Caco-2 (cell line): ENCODE results near the gene CPM. TPM values are rescaled to one million over a fixed set of nuclear protein-coding genes. Genes with fewer than 3 reads are reported as not detected.

Experiments
- BruUV-seq: library from RNA; stranded (reverse); fragments of 400-500 nt; replicated peaks from 2 replicates; lab custom pipeline; 2021; lab: Mats Ljungman, UMichigan
- CTCF ChIA-PET: fragments of 300-600 bp; sonication (Branson Sonifier 250); formaldehyde crosslinking; loops from one replicate; lab custom pipeline; 2022; ENCODE audit warnings: antibody characterized with exemption; lab: Charles Lee
- POLR2A ChIA-PET: fragments of 300-600 bp; sonication (Branson Sonifier 250); formaldehyde crosslinking; loops from one replicate; lab custom pipeline; 2022; ENCODE audit warnings: antibody characterized with exemption; lab: Charles Lee
- DNase-seq, 2 experiments: peaks; one replicate each; pipeline versions ENCODE4 v3.0.0 to v3.0.0-alpha.2; 2020 to 2022
- H3K27me3 ChIP-seq: replicated peaks from 2 replicates; pipeline ENCODE4 v1.6.0; 2011; ENCODE audit warnings: low read length; ENCODE audit not compliant: control insufficient read depth, insufficient read depth
- H3K36me3 ChIP-seq: 2 replicates; pipeline ENCODE4 v1.5.1; 2011; ENCODE audit warnings: low read length; ENCODE audit not compliant: control insufficient read depth, insufficient read depth
- H3K4me1 ChIP-seq: fragments of 250-450 bp; sonication (Bioruptor Pico); 2 replicates; pipeline ENCODE4 v1.5.1; 2020; ENCODE audit warnings: mild to moderate bottlenecking
- H3K4me3 ChIP-seq: 2 replicates; pipeline ENCODE4 v1.5.1; 2011; ENCODE audit warnings: low read depth, mild to moderate bottlenecking, control low read depth, low read length
- H3K9me3 ChIP-seq: fragments of 250-450 bp; sonication (Bioruptor Pico); 2 replicates; pipeline ENCODE4 v1.5.1; 2020; ENCODE audit warnings: mild to moderate bottlenecking, moderate library complexity
- H3K27ac Mint-ChIP-seq: one replicate; pipeline ENCODE4 v1.8.0; 2022; ENCODE audit warnings: mixed read lengths; ENCODE audit not compliant: unreplicated experiment
- H3K27me3 Mint-ChIP-seq: one replicate; pipeline ENCODE4 v1.8.0; 2022; ENCODE audit warnings: mixed read lengths; ENCODE audit not compliant: insufficient read depth, unreplicated experiment
- H3K36me3 Mint-ChIP-seq: one replicate; pipeline ENCODE4 v1.8.0; 2022; ENCODE audit warnings: mild to moderate bottlenecking, mixed read lengths; ENCODE audit not compliant: insufficient read depth, unreplicated experiment
- H3K4me1 Mint-ChIP-seq: one replicate; pipeline ENCODE4 v1.8.0; 2022; ENCODE audit warnings: low read depth, mixed read lengths; ENCODE audit not compliant: unreplicated experiment
- H3K4me3 Mint-ChIP-seq: one replicate; pipeline ENCODE4 v1.8.0; 2022; ENCODE audit warnings: mild to moderate bottlenecking, moderate library complexity, mixed read lengths; ENCODE audit not compliant: unreplicated experiment
- H3K9me3 Mint-ChIP-seq: one replicate; pipeline ENCODE4 v1.8.0; 2022; ENCODE audit warnings: mixed read lengths; ENCODE audit not compliant: unreplicated experiment
- intact Hi-C: fragments of 100-400 bp; cut with micrococcal nuclease; formaldehyde crosslinking; loops from one replicate; pipeline ENCODE4 v1.10.0; 2022; ENCODE audit not compliant: unreplicated experiment
- total RNA-seq: library from RNA; stranded (reverse); gene quantifications from 2 replicates; pipeline ENCODE4 v1.2.3, GENCODE V29; 2022
- TF ChIP-seq, protein P1 (sequence below), 2 experiments: fragments of 200-600 bp in 1 of 2; IDR thresholded peaks; 1 replicate in 1 of 2; 2 replicates in 1 of 2; pipeline versions ENCODE4 v1.5.1 to v1.8.0; 2011 to 2022; ENCODE audit warnings: antibody characterized with exemption in 1 of 2, control low read depth in 1 of 2, inconsistent platforms in 1 of 2, low read depth in 1 of 2, low read length in 1 of 2, mild to moderate bottlenecking in 1 of 2, moderate library complexity in 1 of 2; ENCODE audit not compliant: insufficient read depth in 1 of 2, severe bottlenecking in 1 of 2, unreplicated experiment in 1 of 2

The CPM gene
- total RNA-seq, 1 experiment from 2014 or later = 8.2 TPM

DNA sequence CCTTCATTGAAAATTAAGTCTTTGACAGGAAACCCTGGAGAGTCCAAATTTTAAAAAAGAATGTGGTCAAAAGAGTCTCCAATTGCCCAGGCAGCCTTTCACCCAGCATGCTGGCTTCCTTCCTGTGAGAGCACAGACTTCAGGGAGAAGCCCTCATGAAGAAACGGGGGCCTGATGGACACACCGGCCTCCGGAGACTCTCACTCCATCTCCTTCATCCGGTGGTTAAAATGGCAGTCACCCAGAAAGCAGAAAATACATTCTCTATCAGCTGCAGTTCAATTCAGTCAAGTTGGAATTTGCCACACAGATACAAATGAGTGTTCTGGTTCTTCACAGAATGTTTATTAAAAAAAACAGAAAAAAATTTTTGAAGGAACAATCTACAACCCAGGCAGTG is 56.5 kb downstream of the CPM start:
- ChIA-PET POLR2A (no interaction called here), CTCF (no interaction called here)
- Histone ChIP-seq H3K36me3 (no peaks in the 10 kb centered on the region), H3K4me1 (no peaks in the 10 kb centered on the region), H3K4me3 (no peak overlapping the region), H3K27me3 (no peaks in the 10 kb centered on the region), H3K9me3 (peaks cover 7% of the 10 kb centered on the region; the same call in 1 of the 2 replicates)
- Mint-ChIP-seq H3K4me3 (no peak overlapping the region), H3K27me3 (no peaks in the 10 kb centered on the region), H3K36me3 (no peaks in the 10 kb centered on the region), H3K9me3 (peaks cover 25% of the 10 kb centered on the region), H3K4me1 (no peaks in the 10 kb centered on the region), H3K27ac (no peak overlapping the region)
- intact Hi-C loops = no loop called here
- DNase-seq = no peak
- BruUV-seq = no TSS peak
- TF ChIP-seq, protein P1, sequence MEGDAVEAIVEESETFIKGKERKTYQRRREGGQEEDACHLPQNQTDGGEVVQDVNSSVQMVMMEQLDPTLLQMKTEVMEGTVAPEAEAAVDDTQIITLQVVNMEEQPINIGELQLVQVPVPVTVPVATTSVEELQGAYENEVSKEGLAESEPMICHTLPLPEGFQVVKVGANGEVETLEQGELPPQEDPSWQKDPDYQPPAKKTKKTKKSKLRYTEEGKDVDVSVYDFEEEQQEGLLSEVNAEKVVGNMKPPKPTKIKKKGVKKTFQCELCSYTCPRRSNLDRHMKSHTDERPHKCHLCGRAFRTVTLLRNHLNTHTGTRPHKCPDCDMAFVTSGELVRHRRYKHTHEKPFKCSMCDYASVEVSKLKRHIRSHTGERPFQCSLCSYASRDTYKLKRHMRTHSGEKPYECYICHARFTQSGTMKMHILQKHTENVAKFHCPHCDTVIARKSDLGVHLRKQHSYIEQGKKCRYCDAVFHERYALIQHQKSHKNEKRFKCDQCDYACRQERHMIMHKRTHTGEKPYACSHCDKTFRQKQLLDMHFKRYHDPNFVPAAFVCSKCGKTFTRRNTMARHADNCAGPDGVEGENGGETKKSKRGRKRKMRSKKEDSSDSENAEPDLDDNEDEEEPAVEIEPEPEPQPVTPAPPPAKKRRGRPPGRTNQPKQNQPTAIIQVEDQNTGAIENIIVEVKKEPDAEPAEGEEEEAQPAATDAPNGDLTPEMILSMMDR (IDR thresholded peaks at IDR 0.05; ENCODE audit: insufficient read depth in 1 of 2, low read depth in 1 of 2, low read length in 1 of 2, severe bottlenecking in 1 of 2, unreplicated experiment in 1 of 2) = no peak

DNA sequence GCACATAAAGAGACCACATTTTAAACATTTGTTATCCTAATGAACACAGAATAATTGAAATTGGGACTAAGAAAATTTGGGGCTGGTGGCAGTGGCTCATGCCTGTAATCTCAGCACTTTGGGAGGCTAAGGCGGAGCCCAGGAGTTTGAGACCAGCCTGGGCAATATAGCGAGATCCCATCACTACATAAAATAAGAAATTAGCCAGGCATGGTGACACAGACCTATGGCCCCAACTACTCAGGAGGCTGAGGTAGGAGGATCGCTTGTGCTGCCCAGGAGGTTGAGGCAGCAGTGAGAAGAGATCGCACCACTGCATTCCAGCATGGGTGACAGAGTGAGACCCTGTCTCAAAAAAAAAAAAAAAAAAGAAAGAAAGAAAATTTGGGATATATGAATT is 59.7 kb downstream of the CPM start:
- intact Hi-C loops = no loop called here
- peaks cover 18% of the 10 kb centered on the region for H3K9me3 Mint-ChIP-seq
- no peaks in the 10 kb centered on the region for H3K27me3 ChIP-seq
- H3K4me1 Mint-ChIP-seq = no peaks in the 10 kb centered on the region
- no peaks in the 10 kb centered on the region; the same call in 1 of the 2 replicates for H3K9me3 ChIP-seq
- POLR2A ChIA-PET = no interaction called here
- no peak overlapping the region for H3K4me3 ChIP-seq
- H3K4me1 ChIP-seq = no peaks in the 10 kb centered on the region
- DNase-seq = no peak
- H3K27me3 Mint-ChIP-seq = no peaks in the 10 kb centered on the region
- H3K36me3 Mint-ChIP-seq = no peaks in the 10 kb centered on the region
- TF ChIP-seq, protein P1 (IDR thresholded peaks at IDR 0.05; ENCODE audit: insufficient read depth in 1 of 2, low read depth in 1 of 2, low read length in 1 of 2, severe bottlenecking in 1 of 2, unreplicated experiment in 1 of 2) = no peak
- no TSS peak for BruUV-seq
- CTCF ChIA-PET = no interaction called here
- H3K36me3 ChIP-seq = no peaks in the 10 kb centered on the region
- H3K4me3 Mint-ChIP-seq = no peak overlapping the region
- no peak overlapping the region for H3K27ac Mint-ChIP-seq

- TF ChIP-seq, protein P1 (IDR thresholded peaks at IDR 0.05; ENCODE audit: insufficient read depth in 1 of 2, low read depth in 1 of 2, low read length in 1 of 2, severe bottlenecking in 1 of 2, unreplicated experiment in 1 of 2) = peak in 1 of 2 experiments; percentile 49
- Histone ChIP-seq H3K4me3 (no peak overlapping the region), H3K9me3 (no peaks in the 10 kb centered on the region), H3K4me1 (no peaks in the 10 kb centered on the region), H3K36me3 (no peaks in the 10 kb centered on the region), H3K27me3 (no peaks in the 10 kb centered on the region)
- no peaks in the 10 kb centered on the region for H3K27me3 Mint-ChIP-seq
- peaks cover 7% of the 10 kb centered on the region for H3K9me3 Mint-ChIP-seq
- H3K4me3 Mint-ChIP-seq = no peak overlapping the region
- no peaks in the 10 kb centered on the region for H3K4me1 Mint-ChIP-seq
- H3K27ac Mint-ChIP-seq = no peak overlapping the region
- no peaks in the 10 kb centered on the region for H3K36me3 Mint-ChIP-seq
- no TSS peak for BruUV-seq
- intact Hi-C loops = loop anchor here (1.0 kb wide), 1 partner anchor 198 kb away; no protein-coding TSS in a partner anchor
- ChIA-PET POLR2A (no interaction called here), CTCF (interaction anchor here (0.7 kb wide), 1 partner anchor 199 kb away, joined by 4 read pairs; no protein-coding TSS in a partner anchor)
- DNase-seq = peak in 1 of 2 experiments; percentile 37
Measured at GRCh38 chr12:68871921-68872320, 61.0 kb downstream of the CPM start.
